SK-N-SH (cell line): ENCODE data around the gene TADA2B. TPM values are rescaled to one million over a fixed set of nuclear protein-coding genes. Genes with fewer than 3 reads are reported as not detected.

ENCODE experiments used
- CTCF ChIA-PET: fragments of 300-600, 350-600 bp; formaldehyde crosslinking; extraction: SDS; loops from one replicate; lab custom pipeline; 2021; lab: Yijun Ruan, JAX
- POLR2A ChIA-PET: fragments of 350-600 bp; sonication (Branson Sonifier 250); formaldehyde crosslinking; extraction: SDS; loops from one replicate; lab custom pipeline; 2020; ENCODE audit warnings: antibody characterized with exemption, inconsistent platforms; lab: Yijun Ruan, JAX
- DNase-seq: peaks from one replicate; pipeline ENCODE4 v3.0.0; 2012
- H2AFZ ChIP-seq: fragments of 200-600 bp; sonication (generic); 2 replicates; pipeline ENCODE4 v1.8.1; 2016; ENCODE audit warnings: antibody characterized with exemption, mild to moderate bottlenecking, low read depth
- H3F3A ChIP-seq: fragments of 200-600 bp; sonication (generic); replicated peaks from 2 replicates; pipeline ENCODE3; 2016; ENCODE audit warnings: antibody characterized with exemption, mild to moderate bottlenecking; ENCODE audit not compliant: insufficient read depth
- H3K27ac ChIP-seq, 2 experiments: fragments of 200-500 bp in 1 of 2; fragments of 200-600 bp in 1 of 2; sonication (Bioruptor generic) in 1 of 2; sonication (generic), shearing (Covaris generic) in 1 of 2; 2 replicates each; pipeline versions ENCODE4 v1.5.1 to v1.6.1; 2014 to 2016; ENCODE audit warnings: low read depth in 2 of 2, inconsistent platforms in 1 of 2, low read length in 1 of 2, mild to moderate bottlenecking in 1 of 2, mixed read lengths in 1 of 2
- H3K27me3 ChIP-seq: fragments of 200-600 bp; sonication (generic), shearing (Covaris generic); 2 replicates; pipeline ENCODE4 v1.6.1; 2016; ENCODE audit warnings: mixed run types; ENCODE audit not compliant: insufficient read depth
- H3K36me3 ChIP-seq, 2 experiments: fragments of 200-500 bp in 1 of 2; fragments of 200-600 bp in 1 of 2; sonication (Bioruptor generic) in 1 of 2; sonication (generic) in 1 of 2; replicated peaks in 1 of 2; 2 replicates each; pipeline versions ENCODE3 to v1.5.1; 2014 to 2016; ENCODE audit warnings: low read length in 1 of 2, mild to moderate bottlenecking in 1 of 2; ENCODE audit not compliant: insufficient read depth in 2 of 2, control insufficient read depth in 1 of 2
- H3K4me1 ChIP-seq, 2 experiments: fragments of 200-500 bp in 1 of 2; fragments of 200-600 bp in 1 of 2; sonication (Bioruptor generic) in 1 of 2; sonication (generic), shearing (Covaris generic) in 1 of 2; 2 replicates each; pipeline versions ENCODE4 v1.5.1 to v1.6.1; 2014 to 2016; ENCODE audit warnings: low read depth in 1 of 2, low read length in 1 of 2, mixed run types in 1 of 2; ENCODE audit not compliant: insufficient read depth in 2 of 2, control insufficient read depth in 1 of 2
- H3K4me2 ChIP-seq: fragments of 200-600 bp; sonication (generic), shearing (Covaris generic); 2 replicates; pipeline ENCODE4 v1.6.1; 2017; ENCODE audit warnings: mixed run types
- H3K4me3 ChIP-seq, 2 experiments: fragments of 200-500 bp in 1 of 2; fragments of 200-600 bp in 1 of 2; sonication (Bioruptor generic) in 1 of 2; sonication (generic), shearing (Covaris generic) in 1 of 2; 2 replicates each; pipeline versions ENCODE4 v1.5.1 to v1.8.1; 2014 to 2016; ENCODE audit warnings: low read depth in 2 of 2, inconsistent platforms in 1 of 2, low read length in 1 of 2, mild to moderate bottlenecking in 1 of 2, mixed read lengths in 1 of 2, moderate library complexity in 1 of 2
- H3K79me2 ChIP-seq: fragments of 200-600 bp; sonication (generic); 2 replicates; pipeline ENCODE4 v1.8.1; 2017; ENCODE audit warnings: mild to moderate bottlenecking; ENCODE audit not compliant: insufficient read depth
- H3K9ac ChIP-seq: fragments of 200-600 bp; sonication (generic); 2 replicates; pipeline ENCODE4 v1.6.1; 2017; ENCODE audit warnings: mixed run types
- H3K9me2 ChIP-seq: fragments of 200-600 bp; sonication (generic); 2 replicates; pipeline ENCODE4 v1.6.1; 2017; ENCODE audit warnings: mixed run types
- H3K9me3 ChIP-seq: fragments of 200-600 bp; sonication (generic); 2 replicates; pipeline ENCODE4 v1.6.1; 2017; ENCODE audit warnings: mixed run types, mild to moderate bottlenecking, moderate library complexity
- H4K20me1 ChIP-seq: fragments of 200-600 bp; sonication (generic); 2 replicates; pipeline ENCODE4 v1.6.1; 2017; ENCODE audit warnings: mild to moderate bottlenecking, mixed run types; ENCODE audit not compliant: insufficient read depth
- EP300 ChIP-seq, 2 experiments: IDR thresholded peaks; 2 replicates each; pipeline versions ENCODE4 v1.4.0 to v1.6.1; 2012; ENCODE audit warnings: borderline replicate concordance in 1 of 2, low read depth in 1 of 2, low read length in 1 of 2
- FOXM1 ChIP-seq: IDR thresholded peaks from 2 replicates; pipeline ENCODE4 v1.4.0; 2012; ENCODE audit warnings: low read depth, mild to moderate bottlenecking
- GABPA ChIP-seq: IDR thresholded peaks from 2 replicates; pipeline ENCODE4 v1.4.0; 2012; ENCODE audit warnings: low read depth, mild to moderate bottlenecking
- GATA2 ChIP-seq: sonication (generic); formaldehyde crosslinking; IDR thresholded peaks from 2 replicates; pipeline ENCODE4 v1.5.0; 2020; ENCODE audit warnings: mild to moderate bottlenecking, missing genetic modification reagents
- IRF3 ChIP-seq: fragments of 150-350 bp; IDR thresholded peaks from 2 replicates; pipeline ENCODE4 v1.6.1; 2016; ENCODE audit warnings: mild to moderate bottlenecking, low read depth, low read length
- NRF1 ChIP-seq: IDR thresholded peaks from 2 replicates; pipeline ENCODE4 v1.6.1; 2012; ENCODE audit warnings: low read depth, mild to moderate bottlenecking, low read length
- RXRA ChIP-seq: IDR thresholded peaks from 2 replicates; pipeline ENCODE4 v1.4.0; 2012; ENCODE audit warnings: low read depth, mild to moderate bottlenecking, borderline replicate concordance
- TAF1 ChIP-seq: IDR thresholded peaks from 2 replicates; pipeline ENCODE4 v1.6.1; 2012; ENCODE audit warnings: low read depth, mild to moderate bottlenecking, low read length, moderate library complexity, borderline replicate concordance
- USF1 ChIP-seq: IDR thresholded peaks from 2 replicates; pipeline ENCODE4 v1.4.0; 2012; ENCODE audit warnings: low read depth, borderline replicate concordance
- USF2 ChIP-seq: fragments of 150-350 bp; IDR thresholded peaks from 2 replicates; pipeline ENCODE4 v1.6.1; 2017; ENCODE audit warnings: antibody characterized with exemption, low read length, low read depth, borderline replicate concordance
- WGBS: methylation state at CpG from one replicate; pipeline ENCODE4 v1.1.6; 2017; ENCODE audit warnings: low lambda C conversion rate; 5-methylcytosine and 5-hydroxymethylcytosine counted together
- polyA plus RNA-seq, 3 experiments: library from polyadenylated mRNA; depleted of rRNA; stranded (reverse); fragments of >200 nt; gene quantifications; 2 replicates each; pipeline ENCODE4 v1.2.3, GENCODE V29; 2012

The TADA2B gene
- polyA plus RNA-seq, 1 of the 3 experiments (the other 2 are of a cell fraction) = 8.0 TPM

- CTCF ChIA-PET = interaction anchor here (1.0 to 2.0 kb wide), 3 partner anchors 11 to 62 kb away, joined by 3 to 4 read pairs (median 3); no protein-coding TSS in a partner anchor
- no peaks in the 10 kb centered on the region for H3K36me3 ChIP-seq
- POLR2A ChIA-PET = no interaction called here
- no peaks in the 10 kb centered on the region for H3K9me3 ChIP-seq
- H3K9ac ChIP-seq = no peak overlapping the region
- H3F3A ChIP-seq = no peaks in the 10 kb centered on the region
- H3K27ac ChIP-seq = no peak overlapping the region
- H3K4me3 ChIP-seq = no peak overlapping the region
- H3K4me1 ChIP-seq = no peaks in the 10 kb centered on the region
- no peaks in the 10 kb centered on the region for H3K79me2 ChIP-seq
- H2AFZ ChIP-seq = no peak overlapping the region
- DNase-seq = no peak
- no peaks in the 10 kb centered on the region for H3K9me2 ChIP-seq
- TF ChIP-seq GABPA (no peak), USF2 (no peak), IRF3 (no peak), EP300 (IDR thresholded peaks at IDR 0.05; ENCODE audit: borderline replicate concordance in 1 of 2, low read depth in 1 of 2, low read length in 1 of 2) (no peak)
- H3K4me2 ChIP-seq = no peak overlapping the region
- WGBS = 90% methylated on average over 10 of the region's 10 CpGs
- no peaks in the 10 kb centered on the region for H3K27me3 ChIP-seq
- H4K20me1 ChIP-seq = no peaks in the 10 kb centered on the region
Observed at GRCh38 chr4:7094916-7095315, 51.7 kb downstream of the TADA2B start.

GRCh38 chr4:7095611-7096155, 52.5 kb downstream of the TADA2B start:
- ChIA-PET CTCF (interaction anchor here (1.0 to 2.0 kb wide), 3 partner anchors 12 to 62 kb away, joined by 3 to 4 read pairs (median 3); no protein-coding TSS in a partner anchor), POLR2A (no interaction called here)
- H3K4me2 ChIP-seq = no peak overlapping the region
- H3K79me2 ChIP-seq = no peaks in the 10 kb centered on the region
- 68% methylated on average over 9 of the region's 16 CpGs for WGBS
- no peaks in the 10 kb centered on the region for H3K27me3 ChIP-seq
- no peaks in the 10 kb centered on the region for H3K9me2 ChIP-seq
- DNase-seq = no peak
- no peak overlapping the region for H3K4me3 ChIP-seq
- H3K4me1 ChIP-seq = no peaks in the 10 kb centered on the region
- no peaks in the 10 kb centered on the region for H3K9me3 ChIP-seq
- H3F3A ChIP-seq = no peaks in the 10 kb centered on the region
- H4K20me1 ChIP-seq = no peaks in the 10 kb centered on the region
- H3K27ac ChIP-seq = no peak overlapping the region
- no peak overlapping the region for H3K9ac ChIP-seq
- no peaks in the 10 kb centered on the region for H3K36me3 ChIP-seq
- TF ChIP-seq FOXM1 = no peak
- no peak for TF ChIP-seq USF1
- no peak for TF ChIP-seq TAF1
- no peak for TF ChIP-seq GATA2 (CRISPR knock-in tag)
- TF ChIP-seq RXRA = no peak
- no peak for TF ChIP-seq NRF1
- no peak overlapping the region for H2AFZ ChIP-seq
